GM18867 (cell line): Measurements from ENCODE around the gene NFE2L2.
A peak's percentile ranks its signal among the peaks of the same experiment; 100 is the strongest.
"Not testable (repeated sequence)": the region's sequence is repeated elsewhere in the genome, so short reads cannot be mapped to it uniquely, and the experiment has no call there.

Experiments used
- ATAC-seq: cut with Tn5 transposase; IDR thresholded peaks from one replicate; pipeline ENCODE4 v1.9.1; 2021; ENCODE audit warnings: mild to moderate bottlenecking, moderate library complexity; ENCODE audit not compliant: unreplicated experiment

Gene NFE2L2

GRCh38 chr2:177204417-177204816 is 60.1 kb downstream of the NFE2L2 start:
- ATAC-seq, result no peak

- no peak for ATAC-seq
Observed at GRCh38 chr2:177201919-177202346, 62.6 kb downstream of the NFE2L2 start.

GRCh38 chr2:177200419-177200818 is 64.1 kb downstream of the NFE2L2 start:
- not testable (repeated sequence) for ATAC-seq

DNA sequence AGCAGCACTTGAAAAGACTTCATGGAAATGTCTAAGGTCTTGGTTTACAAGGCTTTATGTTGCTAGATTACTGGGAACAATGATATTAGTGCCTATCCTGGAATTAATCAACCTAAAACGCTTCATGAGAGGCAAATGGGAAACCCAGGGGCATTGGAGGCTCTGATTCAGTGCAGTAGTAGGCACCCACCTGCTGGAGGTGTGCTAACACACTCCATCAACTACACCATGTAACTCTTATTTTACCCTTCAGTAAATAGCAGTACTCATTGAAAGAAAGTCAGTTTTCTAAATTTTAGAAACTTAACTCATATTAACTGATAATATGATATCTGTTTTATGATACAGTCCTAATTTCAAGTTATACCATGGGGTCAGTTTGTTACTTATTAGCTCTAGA is 69.3 kb downstream of the NFE2L2 start:
- ATAC-seq, result peak; percentile 69

- peak; percentile 69 for ATAC-seq
Observed at GRCh38 chr2:177193240-177193639, 71.3 kb downstream of the NFE2L2 start.

- peak; percentile 43 for ATAC-seq
Observed at GRCh38 chr2:177192788-177193187, 71.7 kb downstream of the NFE2L2 start.

- no peak for ATAC-seq
Observed at GRCh38 chr2:177190941-177191340, 73.6 kb downstream of the NFE2L2 start.

DNA sequence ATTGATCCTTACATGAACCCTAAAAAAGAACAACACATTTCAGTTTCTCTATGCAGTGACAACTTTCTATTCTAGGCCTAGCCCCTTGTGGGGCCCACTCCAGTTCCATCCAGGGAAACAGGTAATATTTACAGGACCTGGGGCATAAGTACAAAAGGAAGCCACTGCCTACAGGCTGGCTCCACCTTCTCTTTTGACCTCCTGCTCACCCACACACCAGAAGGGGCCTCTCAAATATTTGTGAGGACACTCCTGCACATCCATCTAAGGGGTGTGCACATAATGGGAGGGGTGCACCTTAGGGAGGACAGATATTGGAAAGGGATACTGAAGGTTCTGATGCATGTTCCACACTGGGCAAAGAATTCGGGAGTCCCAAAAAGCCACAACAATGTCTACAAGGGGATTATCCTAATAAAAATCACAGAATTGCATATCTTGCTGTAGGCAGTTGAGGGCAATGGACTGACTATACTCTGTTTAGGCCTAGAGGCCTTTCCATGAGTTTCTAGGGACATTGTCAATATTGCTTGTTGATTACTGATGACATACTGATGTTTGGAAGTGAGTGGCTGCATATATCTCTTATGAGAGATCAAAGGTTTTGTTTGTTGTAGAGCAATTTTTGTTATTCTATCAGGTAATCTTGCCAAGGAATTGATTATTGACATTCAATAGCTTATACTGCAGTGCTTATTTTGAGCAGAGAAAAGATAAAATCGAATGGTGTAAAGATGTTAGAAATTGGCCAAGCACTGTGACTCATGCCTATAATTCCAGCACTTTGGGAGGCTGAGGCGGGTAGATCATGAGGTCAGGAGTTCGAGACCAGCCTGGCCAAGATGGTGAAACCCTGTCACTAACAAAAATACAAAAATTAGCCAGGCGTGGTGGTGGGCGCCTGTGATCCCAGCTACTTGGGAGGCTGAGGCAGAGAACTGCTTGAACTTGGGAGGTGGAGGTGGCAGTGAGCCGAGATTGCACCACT is 75.8 kb downstream of the NFE2L2 start:
- no peak for ATAC-seq

DNA sequence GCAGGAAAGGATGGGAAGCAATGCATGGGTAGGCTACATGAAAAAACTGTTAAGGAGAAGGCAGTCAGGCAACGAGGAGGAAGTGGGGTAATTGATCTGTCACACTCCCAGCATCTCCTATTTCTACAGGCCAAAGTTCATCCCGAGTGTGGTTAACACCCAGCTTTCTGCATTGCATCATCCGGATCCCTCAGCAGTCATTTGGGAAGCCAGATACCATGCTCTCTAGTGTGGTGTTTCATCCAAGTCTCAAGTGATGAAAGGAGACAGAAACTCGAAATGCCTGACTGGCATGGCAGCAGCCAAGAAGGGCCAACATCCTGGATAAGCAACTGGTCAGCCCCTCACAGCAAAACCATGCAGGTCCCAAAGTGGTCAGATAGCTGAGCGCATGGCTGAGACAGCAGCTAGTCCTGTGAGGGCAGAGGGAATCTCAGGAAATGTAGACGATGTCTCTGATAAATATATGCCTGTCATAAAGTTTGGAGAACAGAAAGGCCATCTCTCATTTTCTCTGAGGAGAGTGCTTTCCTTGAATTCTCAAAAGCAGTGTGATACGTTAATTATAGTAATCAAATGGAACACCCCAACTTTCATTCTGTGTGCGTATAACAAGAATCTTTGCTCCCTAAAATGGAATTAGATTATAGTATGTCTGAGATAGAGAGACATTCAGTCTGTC is 76.8 kb downstream of the NFE2L2 start:
- ATAC-seq, result no peak

DNA sequence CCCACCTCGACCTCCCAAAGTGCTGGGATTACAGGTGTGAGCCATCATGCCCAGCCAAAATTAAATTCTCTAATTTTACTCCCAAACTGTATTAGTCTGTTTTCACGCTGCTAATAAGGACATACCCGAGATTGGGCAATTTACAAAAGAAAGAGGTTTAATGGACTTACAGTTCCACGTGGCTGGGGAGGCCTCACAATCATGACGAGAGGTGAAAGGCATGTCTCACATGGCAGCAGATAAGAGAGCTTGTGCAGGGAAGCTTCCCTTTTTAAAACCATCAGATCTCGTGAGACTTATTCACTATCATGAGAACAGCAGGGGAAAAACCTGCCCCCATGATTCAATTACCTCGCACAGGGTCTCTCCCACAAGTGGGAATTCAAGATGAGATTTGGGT is 78.5 kb downstream of the NFE2L2 start:
- not testable (repeated sequence) for ATAC-seq

GRCh38 chr2:177184606-177185005 is 79.9 kb downstream of the NFE2L2 start:
- no peak for ATAC-seq

DNA sequence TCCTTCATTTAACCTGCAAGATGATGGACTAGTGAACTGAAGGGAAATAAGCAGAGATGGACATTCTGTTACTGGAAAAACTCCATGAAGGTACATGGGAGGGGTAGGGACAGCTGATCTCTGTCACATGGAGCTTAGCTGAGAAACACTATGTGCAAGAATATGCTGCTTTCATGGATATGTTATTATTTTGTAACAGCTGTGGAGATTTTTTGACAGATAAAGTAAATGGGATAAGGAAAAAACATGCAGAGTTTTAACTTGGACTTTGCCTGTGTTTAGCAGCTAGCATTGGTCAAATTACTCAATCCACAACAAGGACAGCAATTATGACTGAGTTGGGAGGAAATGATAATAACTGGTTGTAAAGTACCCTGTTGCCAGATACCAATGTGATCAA is 80.7 kb downstream of the NFE2L2 start:
- ATAC-seq, result no peak
